Fibroblast of skin of abdomen (primary cell): ENCODE measurements around the gene ANOS1.
A peak's percentile ranks its signal among the peaks of the same experiment; 100 is the strongest.
"Not testable (repeated sequence)": the region's sequence is repeated elsewhere in the genome, so short reads cannot be mapped to it uniquely, and the experiment has no call there.

Source experiments
- DNase-seq: peaks from one replicate; pipeline ENCODE4 v3.0.0-alpha.2; 2013

Gene ANOS1

GRCh38 chrX:8627796-8628195 lies 104.1 kb downstream of the ANOS1 start:
- DNase-seq, result no peak

DNA sequence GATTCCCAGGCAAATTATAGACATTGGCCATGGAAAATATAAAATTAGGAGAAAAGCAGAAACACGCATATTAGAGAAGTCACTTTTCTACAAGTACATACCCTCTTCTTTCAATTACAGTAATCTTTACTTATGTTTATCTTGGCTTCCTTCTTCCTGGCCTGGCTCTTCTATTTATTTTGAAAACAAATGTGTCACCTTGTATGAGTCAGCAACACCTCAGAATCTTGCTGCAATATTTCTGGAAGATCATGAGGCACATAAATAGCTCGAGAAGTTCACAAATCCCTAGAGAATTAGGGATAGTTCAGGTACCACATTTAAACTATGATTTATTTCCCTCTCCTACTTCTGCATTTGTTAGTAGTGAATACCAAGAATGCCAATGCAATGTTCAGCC lies 124.6 kb downstream of the ANOS1 start:
- DNase-seq, result peak; percentile 10

- no peak for DNase-seq
Observed at GRCh38 chrX:8604131-8604530, 127.8 kb downstream of the ANOS1 start.

DNA sequence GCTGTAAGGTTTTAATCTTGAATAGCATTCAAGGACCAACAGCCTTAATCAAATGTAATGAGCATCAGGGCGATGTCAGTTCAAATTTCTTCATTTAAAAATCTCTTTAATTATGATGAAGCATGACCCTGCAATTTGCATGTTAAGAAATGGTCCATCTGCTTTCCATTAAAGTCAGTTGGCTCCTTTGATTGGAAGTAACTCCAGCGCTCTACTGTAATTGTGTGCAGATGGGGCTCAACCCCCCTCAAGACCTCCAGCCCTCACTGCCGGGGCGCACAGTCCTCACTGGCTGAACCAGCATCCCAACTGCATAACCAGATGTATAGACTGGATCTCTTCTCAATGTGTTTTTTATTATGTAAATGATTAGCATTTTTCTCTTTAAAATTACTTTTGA lies 140.4 kb downstream of the ANOS1 start:
- peak; percentile 62 for DNase-seq

- no peak for DNase-seq
Observed at GRCh38 chrX:8586953-8587352, 145.0 kb downstream of the ANOS1 start.

DNA sequence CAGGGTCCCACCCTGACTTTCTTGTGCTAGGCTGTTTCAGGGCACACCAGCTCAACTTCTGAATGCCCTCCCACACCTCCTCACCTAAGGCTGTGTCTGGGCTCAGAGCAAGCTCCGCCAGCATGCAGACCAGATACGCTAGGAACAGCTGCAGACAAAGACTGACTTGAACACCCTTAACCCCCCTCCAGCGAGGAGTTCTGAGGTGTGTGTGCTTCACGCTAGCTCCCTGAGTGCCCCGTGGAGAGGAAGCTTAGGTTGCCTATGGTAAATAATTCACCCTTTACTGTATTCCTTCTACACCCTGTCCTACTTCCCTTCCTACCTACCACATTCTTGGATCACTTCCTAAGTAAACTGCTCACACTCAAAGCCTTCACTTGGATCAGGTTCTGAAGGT lies 152.3 kb downstream of the ANOS1 start:
- no peak for DNase-seq

GRCh38 chrX:8576821-8577220 lies 155.1 kb downstream of the ANOS1 start:
- no peak for DNase-seq

DNA sequence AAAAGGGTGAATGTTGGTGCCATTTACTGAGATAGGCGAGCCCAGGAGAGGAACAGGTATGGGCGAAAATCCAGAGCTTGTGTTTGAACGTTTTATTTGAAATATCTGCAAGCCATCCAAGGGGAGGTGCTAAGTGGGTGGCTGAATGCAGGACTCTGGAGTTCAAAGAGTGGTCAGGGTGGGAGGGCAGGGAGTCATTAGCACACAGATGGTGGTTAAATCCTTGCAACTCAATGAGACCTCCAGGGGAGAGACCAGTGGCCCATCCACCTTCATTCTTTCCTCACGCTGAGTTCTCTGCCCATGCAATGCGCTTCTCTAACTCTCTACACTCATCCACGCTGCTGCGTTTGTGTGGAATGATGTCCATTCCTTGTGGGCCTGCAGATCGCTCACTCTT lies 166.2 kb downstream of the ANOS1 start:
- DNase-seq, result no peak

DNA sequence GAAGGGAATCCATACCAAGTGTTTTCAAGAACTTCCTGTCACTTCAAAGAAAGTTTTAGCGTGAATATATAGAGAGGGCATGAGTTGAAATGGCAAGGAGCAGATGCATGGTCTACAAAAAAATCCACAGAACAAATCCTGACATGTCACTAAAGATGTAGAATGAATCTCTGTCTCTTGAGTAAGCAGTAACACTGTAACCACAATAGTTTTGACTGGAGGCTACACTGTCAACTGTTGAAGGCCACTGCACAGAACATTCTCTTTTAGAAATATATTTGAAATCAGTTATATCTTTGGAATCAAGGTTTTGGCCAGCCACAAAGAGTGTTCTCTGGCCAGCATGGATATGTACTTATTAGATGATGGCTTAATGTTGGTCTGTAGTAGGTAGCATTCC lies 183.5 kb downstream of the ANOS1 start:
- no peak for DNase-seq

DNA sequence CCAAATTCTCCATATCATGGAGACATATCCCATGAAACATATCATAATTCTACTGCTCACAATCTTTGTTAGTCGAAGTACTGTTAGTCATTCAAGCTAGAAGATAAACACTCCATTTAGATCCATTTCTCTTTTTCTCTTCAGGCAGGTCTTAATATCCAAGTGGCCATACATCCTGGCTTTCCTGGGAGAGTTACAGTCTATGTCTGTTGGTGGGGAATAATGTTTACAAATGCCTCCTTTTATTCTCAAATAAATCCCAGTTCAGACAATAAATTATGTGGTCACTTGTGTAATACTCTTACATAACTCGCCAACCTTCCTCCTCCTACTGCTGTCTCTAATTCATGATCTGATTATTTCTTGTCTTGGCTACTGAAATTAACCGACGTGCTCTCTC lies 185.2 kb downstream of the ANOS1 start:
- DNase-seq, result no peak

GRCh38 chrX:8520791-8521190 lies 211.1 kb downstream of the ANOS1 start:
- DNase-seq, result peak; percentile 36

DNA sequence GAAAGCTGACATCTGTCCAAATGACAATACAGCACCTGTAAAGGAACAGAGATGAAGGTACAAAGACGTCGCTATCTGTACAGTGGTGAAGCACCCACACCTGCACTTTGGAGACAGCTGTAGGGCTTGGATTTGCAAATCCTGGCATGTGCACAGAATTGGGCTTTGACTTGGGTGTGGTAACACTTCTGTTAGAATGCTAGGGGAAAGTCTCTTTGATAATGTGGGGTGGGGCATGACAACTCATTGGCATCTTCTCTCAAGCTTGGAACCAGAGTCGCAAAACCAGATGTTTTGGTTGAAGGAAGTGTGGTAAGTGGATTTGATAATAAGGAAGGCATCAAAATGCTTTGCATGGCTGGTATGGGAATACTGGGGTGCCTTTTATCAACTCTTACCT lies 211.8 kb downstream of the ANOS1 start:
- no peak for DNase-seq

GRCh38 chrX:8504451-8504850 lies 227.5 kb downstream of the ANOS1 start:
- DNase-seq, result peak; percentile 76

DNA sequence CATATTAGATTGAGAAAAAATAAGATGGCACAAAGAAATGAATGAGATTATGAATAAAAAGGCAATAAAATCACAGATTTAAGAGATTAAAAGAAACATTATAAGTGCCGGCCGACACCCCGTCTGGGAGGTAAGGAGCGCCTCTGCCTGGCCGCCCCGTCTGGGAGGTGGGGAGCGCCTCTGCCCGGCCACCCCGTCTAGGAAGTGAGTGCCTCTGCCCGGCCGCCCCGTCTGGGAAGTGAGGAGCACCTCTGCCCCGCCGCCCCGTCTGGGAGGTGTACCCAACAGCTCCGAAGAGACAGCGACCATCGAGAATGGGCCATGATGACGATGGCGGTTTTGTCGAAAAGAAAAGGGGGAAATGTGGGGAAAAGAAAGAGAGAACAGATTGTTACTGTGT lies 229.8 kb downstream of the ANOS1 start:
- DNase-seq, result not testable (repeated sequence)

DNA sequence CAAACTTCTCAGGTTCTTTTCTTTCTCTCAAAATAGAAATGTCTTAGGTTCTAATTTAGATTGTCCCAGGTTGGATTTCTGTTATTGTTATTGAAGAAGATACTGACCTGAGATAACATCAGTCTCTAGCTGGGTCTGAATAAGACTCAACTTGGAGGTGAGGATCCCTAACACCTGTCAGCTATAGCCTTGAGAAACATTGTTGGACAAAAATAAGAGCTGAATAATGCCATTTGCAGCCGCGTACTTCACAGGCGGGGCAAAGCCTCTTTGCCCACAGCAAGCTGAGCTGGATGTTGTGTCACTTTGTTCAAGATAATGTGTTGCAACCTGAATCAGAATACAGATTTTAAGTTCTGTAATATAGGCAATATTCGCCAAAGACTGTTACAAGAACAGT lies 231.7 kb downstream of the ANOS1 start:
- DNase-seq, result no peak

GRCh38 chrX:8495036-8495435 lies 236.9 kb downstream of the ANOS1 start:
- DNase-seq, result not testable (repeated sequence)

DNA sequence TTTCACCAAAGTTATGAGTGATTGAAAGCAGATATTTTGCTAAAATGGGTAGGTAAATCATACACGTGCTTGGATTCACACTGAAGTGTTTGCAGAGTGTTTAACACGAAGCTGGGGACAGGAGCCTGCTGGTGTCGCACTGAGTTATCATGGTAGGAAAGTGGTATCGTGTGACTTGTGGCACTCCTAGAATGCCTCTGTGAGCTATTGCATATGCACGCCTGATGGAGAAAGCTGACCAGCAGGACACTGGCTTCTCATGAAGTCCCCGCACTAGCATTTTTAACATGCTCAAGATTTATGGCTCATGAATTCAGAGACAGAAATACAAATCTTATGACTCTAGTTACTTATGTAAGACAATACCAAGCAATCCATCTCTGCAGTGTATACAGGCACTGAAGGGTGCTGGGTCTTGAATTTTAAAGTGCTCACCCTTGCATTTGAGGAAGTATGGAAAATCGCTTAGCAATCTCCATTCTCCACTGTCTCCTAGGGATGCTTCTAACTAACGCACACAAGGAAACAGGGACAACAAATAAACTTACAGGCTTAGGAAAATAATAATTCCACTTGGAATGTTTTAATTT lies 247.5 kb downstream of the ANOS1 start:
- DNase-seq, result no peak
